HepG2 (cell line): ENCODE data around the gene MCTS1. TPM values are rescaled to one million over a fixed set of nuclear protein-coding genes. Genes with fewer than 3 reads are reported as not detected.

Experiments
- CEBPZ ChIP-seq: IDR thresholded peaks from 2 replicates; pipeline ENCODE4 v1.6.1; 2012; ENCODE audit warnings: low read length, improper control_type of control experiment
- HNF4A ChIP-seq: sonication (generic); formaldehyde crosslinking; IDR thresholded peaks from 2 replicates; pipeline ENCODE4 v1.4.0; 2020; ENCODE audit warnings: missing genetic modification reagents
- MIER2 ChIP-seq: IDR thresholded peaks from 2 replicates; pipeline ENCODE4 v1.6.1; 2016; ENCODE audit warnings: missing biosample characterization, missing genetic modification reagents
- MXI1 ChIP-seq: IDR thresholded peaks from 3 replicates; pipeline ENCODE4 v1.6.1; 2012; ENCODE audit warnings: low read depth, low read length, inconsistent platforms, borderline replicate concordance
- SMAD1 ChIP-seq: sonication (generic); formaldehyde crosslinking; IDR thresholded peaks from 2 replicates; pipeline ENCODE4 v1.4.0; 2020; ENCODE audit warnings: missing genetic modification reagents, low read depth, mild to moderate bottlenecking, borderline replicate concordance
- TOE1 ChIP-seq: sonication (generic); formaldehyde crosslinking; IDR thresholded peaks from 2 replicates; pipeline ENCODE4 v1.4.0; 2020; ENCODE audit warnings: mild to moderate bottlenecking, missing genetic modification reagents
- TP53 ChIP-seq: sonication (generic); formaldehyde crosslinking; conservative IDR thresholded peaks from 2 replicates; pipeline ENCODE4 v1.4.0; 2020; ENCODE audit warnings: missing genetic modification reagents
- ZNF101 ChIP-seq: sonication (generic); formaldehyde crosslinking; IDR thresholded peaks from 2 replicates; pipeline ENCODE4 v1.4.0; 2020; ENCODE audit warnings: mild to moderate bottlenecking, low read depth, missing genetic modification reagents, borderline replicate concordance
- ZNF275 ChIP-seq: sonication (generic); formaldehyde crosslinking; IDR thresholded peaks from 2 replicates; pipeline ENCODE4 v1.8.0; 2022; ENCODE audit warnings: missing genetic modification reagents, mild to moderate bottlenecking, inconsistent platforms, borderline replicate concordance
- ZNF543 ChIP-seq: sonication (generic); formaldehyde crosslinking; IDR thresholded peaks from 2 replicates; pipeline ENCODE4 v1.4.0; 2020; ENCODE audit warnings: mild to moderate bottlenecking, missing genetic modification reagents
- ZNF557 ChIP-seq: sonication (generic); formaldehyde crosslinking; IDR thresholded peaks from 2 replicates; pipeline ENCODE4 v1.4.0; 2020; ENCODE audit warnings: missing genetic modification reagents
- ZNF841 ChIP-seq: sonication (generic); formaldehyde crosslinking; IDR thresholded peaks from 2 replicates; pipeline ENCODE4 v1.8.1; 2023; ENCODE audit warnings: missing genetic modification reagents, borderline replicate concordance
- polyA plus RNA-seq, 8 experiments: library from polyadenylated mRNA; depleted of rRNA in 3 of 8; stranded (reverse) in 7 of 8; unstranded in 1 of 8; fragments of >200 nt; fragmentation: Illumina TruSeq in 4 of 8; extraction: Trizol in 4 of 8; gene quantifications; 2 replicates each; pipeline versions ENCODE4 v1.2.1 to v1.2.3, GENCODE V29; 2011 to 2016; ENCODE audit warnings: low read depth in 4 of 8, missing spikeins in 1 of 8, mixed read lengths in 1 of 8; ENCODE audit not compliant: insufficient read depth in 1 of 8
- total RNA-seq, 5 experiments: library from RNA; depleted of rRNA; stranded (reverse); fragments of >200 nt; fragmentation: Illumina TruSeq; extraction: Trizol; gene quantifications; 2 replicates each; pipeline ENCODE4 v1.2.3, GENCODE V29; 2016; ENCODE audit warnings: low read depth in 1 of 5

Gene MCTS1
- total and polyA plus RNA-seq, 2 of the 13 experiments (the other 11 are each of a cell fraction or from before 2014, with no cell fraction given) = 30.1 to 59.0 TPM

GRCh38 chrX:120562569-120562926, 41.4 kb upstream of the MCTS1 start (continued):
- TF ChIP-seq ZNF841 (CRISPR knock-in tag) (no peak), TOE1 (CRISPR knock-in tag) (no peak), ZNF101 (no peak), ZNF543 (CRISPR knock-in tag) (no peak), ZNF275 (CRISPR knock-in tag) (no peak), ZNF557 (CRISPR knock-in tag) (no peak), CEBPZ (no peak), HNF4A (CRISPR knock-in tag) (no peak), MXI1 (no peak), TP53 (CRISPR knock-in tag) (no peak), MIER2 (CRISPR knock-in tag) (no peak), SMAD1 (CRISPR knock-in tag) (no peak)
